CD14-positive monocyte (primary cell): ENCODE results near the gene ZDHHC13. TPM values are rescaled to one million over a fixed set of nuclear protein-coding genes. Genes with fewer than 3 reads are reported as not detected.

Experiments used
- DNase-seq, 3 donors: peaks; one replicate each; pipeline ENCODE4 v3.0.0-alpha.2; 2011 to 2022
- H2AFZ ChIP-seq: 2 replicates; pipeline ENCODE4 v1.6.0; 2012; ENCODE audit warnings: mild to moderate bottlenecking, low read depth, low read length, inconsistent platforms; ENCODE audit not compliant: insufficient read depth, poor library complexity, severe bottlenecking
- H3K27ac ChIP-seq, 2 donors: 1 replicate in 1 of 2; 2 replicates in 1 of 2; pipeline ENCODE4 v1.5.1; 2012 to 2013; ENCODE audit warnings: low read length in 2 of 2, control low read depth in 1 of 2, inconsistent platforms in 1 of 2, low read depth in 1 of 2, mild to moderate bottlenecking in 1 of 2
- H3K27me3 ChIP-seq, 2 donors: one replicate each; pipeline versions ENCODE4 v1.6.0 to v1.6.1; 2011 to 2013; ENCODE audit warnings: low read length in 2 of 2; ENCODE audit not compliant: control insufficient read depth in 2 of 2, insufficient read depth in 2 of 2
- H3K36me3 ChIP-seq, 2 donors: replicated peaks in 1 of 2; 1 replicate in 1 of 2; 2 replicates in 1 of 2; pipeline versions ENCODE4 v1.5.1 to v1.6.1; 2012 to 2013; ENCODE audit warnings: low read length in 2 of 2, control low read depth in 1 of 2, inconsistent platforms in 1 of 2, mild to moderate bottlenecking in 1 of 2; ENCODE audit not compliant: insufficient read depth in 2 of 2, control insufficient read depth in 1 of 2
- H3K4me1 ChIP-seq, 2 donors: 1 replicate in 1 of 2; 2 replicates in 1 of 2; pipeline versions ENCODE4 v1.5.1 to v1.6.1; 2012 to 2013; ENCODE audit warnings: low read length in 2 of 2, control low read depth in 1 of 2, inconsistent platforms in 1 of 2, mild to moderate bottlenecking in 1 of 2, moderate library complexity in 1 of 2; ENCODE audit not compliant: insufficient read depth in 2 of 2, control insufficient read depth in 1 of 2
- H3K4me2 ChIP-seq: replicated peaks from 2 replicates; pipeline ENCODE3; 2012; ENCODE audit warnings: low read length, moderate library complexity, mild to moderate bottlenecking; ENCODE audit not compliant: poor library complexity, severe bottlenecking; ENCODE audit errors: extremely low read depth
- H3K4me3 ChIP-seq, 3 experiments: fragments of 200-600 bp in 1 of 3; sonication (generic) in 1 of 3; replicated peaks in 1 of 3; 1 replicate in 2 of 3; 2 replicates in 1 of 3; pipeline ENCODE4 v1.5.1; 2011 to 2013; ENCODE audit warnings: low read length in 3 of 3, mild to moderate bottlenecking in 3 of 3, control low read depth in 2 of 3, low read depth in 2 of 3, inconsistent platforms in 1 of 3, moderate library complexity in 1 of 3
- H3K79me2 ChIP-seq: 2 replicates; pipeline ENCODE4 v1.6.0; 2012; ENCODE audit warnings: mild to moderate bottlenecking, control low read depth, inconsistent platforms, low read length, moderate library complexity; ENCODE audit not compliant: insufficient read depth
- H3K9ac ChIP-seq: 2 replicates; pipeline ENCODE4 v1.6.0; 2017; ENCODE audit warnings: low read length, mild to moderate bottlenecking; ENCODE audit not compliant: insufficient read depth, poor library complexity, severe bottlenecking
- H3K9me3 ChIP-seq, 2 donors: replicated peaks in 1 of 2; 1 replicate in 1 of 2; 2 replicates in 1 of 2; pipeline versions ENCODE4 v1.5.1 to v1.6.1; 2012 to 2013; ENCODE audit warnings: low read length in 2 of 2, control low read depth in 1 of 2; ENCODE audit not compliant: control insufficient read depth in 1 of 2, insufficient read depth in 1 of 2
- H4K20me1 ChIP-seq: 2 replicates; pipeline ENCODE4 v1.6.0; 2012; ENCODE audit warnings: mild to moderate bottlenecking, low read length, control low read depth, moderate library complexity; ENCODE audit not compliant: insufficient read depth
- H3K27ac Mint-ChIP-seq, 7 donors: one replicate each; pipeline ENCODE4 v1.8.0; 2020; ENCODE audit warnings: mild to moderate bottlenecking in 7 of 7, mixed read lengths in 7 of 7, moderate library complexity in 6 of 7, inconsistent platforms in 2 of 7
- H3K27me3 Mint-ChIP-seq, 3 donors: one replicate each; pipeline ENCODE4 v1.8.0; 2021 to 2022; ENCODE audit warnings: low read depth in 3 of 3, mild to moderate bottlenecking in 3 of 3, mixed read lengths in 3 of 3, moderate library complexity in 3 of 3, inconsistent platforms in 1 of 3
- H3K36me3 Mint-ChIP-seq, 2 donors: one replicate each; pipeline ENCODE4 v1.8.0; 2020; ENCODE audit warnings: mixed read lengths in 2 of 2, inconsistent platforms in 1 of 2, mild to moderate bottlenecking in 1 of 2
- H3K4me1 Mint-ChIP-seq: one replicate; pipeline ENCODE4 v1.8.0; 2020; ENCODE audit warnings: mild to moderate bottlenecking, mixed read lengths
- H3K4me3 Mint-ChIP-seq, 2 donors: one replicate each; pipeline ENCODE4 v1.8.0; 2020; ENCODE audit warnings: mild to moderate bottlenecking in 2 of 2, mixed read lengths in 2 of 2, moderate library complexity in 1 of 2
- H3K9me3 Mint-ChIP-seq, 7 donors: one replicate each; pipeline ENCODE4 v1.8.0; 2020 to 2022; ENCODE audit warnings: mixed read lengths in 7 of 7, mild to moderate bottlenecking in 6 of 7, moderate library complexity in 6 of 7, inconsistent platforms in 2 of 7
- CTCF ChIP-seq: fragments of 200-600 bp; IDR thresholded peaks from one replicate; pipeline ENCODE4 v1.8.0; 2022; ENCODE audit warnings: antibody characterized with exemption, mild to moderate bottlenecking
- WGBS: methylation state at CpG from one replicate; pipeline ENCODE4 v1.1.5; 2013; ENCODE audit warnings: missing lambda C conversion rate; ENCODE audit not compliant: insufficient coverage; 5-methylcytosine and 5-hydroxymethylcytosine counted together
- intact Hi-C, 2 donors: fragments of 100-400 bp; cut with micrococcal nuclease; formaldehyde crosslinking; loops; one replicate each; pipeline versions ENCODE4 v1.15.0 to v1.15.1; 2023
- polyA plus RNA-seq, 3 donors: library from polyadenylated mRNA; depleted of rRNA in 1 of 3; unstranded in 2 of 3; stranded (reverse) in 1 of 3; fragments of 300-500 nt in 2 of 3; fragments of >200 nt in 1 of 3; fragmentation: Illumina TruSeq in 2 of 3; gene quantifications; 1 replicate in 2 of 3; 2 replicates in 1 of 3; pipeline ENCODE4 v1.2.3, GENCODE V29; 2012 to 2021

ZDHHC13 gene
- polyA plus RNA-seq, 3 donors, result 5.6 to 7.5 (median 5.6) TPM

- DNase-seq, result no peak
- WGBS, result 95% methylated on average over 6 of the region's 7 CpGs
- no peaks in the 10 kb centered on the region for H4K20me1 ChIP-seq
- TF ChIP-seq CTCF, result no peak
- no peaks in the 10 kb centered on the region for H3K79me2 ChIP-seq
- H3K4me3 ChIP-seq, result no peak overlapping the region
- no peak overlapping the region for H3K4me3 Mint-ChIP-seq
- H3K27me3 Mint-ChIP-seq, result peaks cover 0 to 5% (median 1%) of the 10 kb centered on the region in 3 donors
- H3K27ac ChIP-seq, result no peak overlapping the region
- no peaks in the 10 kb centered on the region for H3K36me3 Mint-ChIP-seq
- H3K27me3 ChIP-seq, result no peaks in the 10 kb centered on the region
- intact Hi-C loops, result no loop called here
- H3K36me3 ChIP-seq, result no peaks in the 10 kb centered on the region
- H2AFZ ChIP-seq, result no peak overlapping the region
- no peaks in the 10 kb centered on the region for H3K4me1 ChIP-seq
- H3K9ac ChIP-seq, result no peak overlapping the region
- H3K9me3 Mint-ChIP-seq, result no peaks in the 10 kb centered on the region
- no peak overlapping the region for H3K4me2 ChIP-seq
- no peaks in the 10 kb centered on the region for H3K9me3 ChIP-seq
- no peak overlapping the region for H3K27ac Mint-ChIP-seq
- H3K4me1 Mint-ChIP-seq, result no peaks in the 10 kb centered on the region
Observed at GRCh38 chr11:19191530-19192169, 74.7 kb downstream of the ZDHHC13 start.

GRCh38 chr11:19193916-19194315, 76.9 kb downstream of the ZDHHC13 start:
- Mint-ChIP-seq H3K9me3 (no peaks in the 10 kb centered on the region), H3K4me3 (no peak overlapping the region), H3K36me3 (no peaks in the 10 kb centered on the region), H3K4me1 (no peaks in the 10 kb centered on the region), H3K27me3 (peaks cover 0 to 6% (median 1%) of the 10 kb centered on the region in 3 donors), H3K27ac (no peak overlapping the region)
- Histone ChIP-seq H3K4me3 (no peak overlapping the region), H2AFZ (no peak overlapping the region), H4K20me1 (no peaks in the 10 kb centered on the region), H3K79me2 (no peaks in the 10 kb centered on the region), H3K9me3 (no peaks in the 10 kb centered on the region), H3K27ac (no peak overlapping the region), H3K27me3 (no peaks in the 10 kb centered on the region), H3K9ac (no peak overlapping the region), H3K4me2 (no peak overlapping the region), H3K36me3 (no peaks in the 10 kb centered on the region), H3K4me1 (no peaks in the 10 kb centered on the region)
- no peak for TF ChIP-seq CTCF
- WGBS, result 100% methylated on average over 1 of the region's 2 CpGs
- intact Hi-C loops, result no loop called here
- DNase-seq, result no peak
